HG03520 (cell line): ENCODE data around the gene ZFAND3.

ENCODE experiments used
- ATAC-seq: cut with Tn5 transposase; IDR thresholded peaks from one replicate; pipeline ENCODE4 v1.9.1; 2021; ENCODE audit warnings: mild to moderate bottlenecking, moderate library complexity; ENCODE audit not compliant: unreplicated experiment

The ZFAND3 gene

DNA sequence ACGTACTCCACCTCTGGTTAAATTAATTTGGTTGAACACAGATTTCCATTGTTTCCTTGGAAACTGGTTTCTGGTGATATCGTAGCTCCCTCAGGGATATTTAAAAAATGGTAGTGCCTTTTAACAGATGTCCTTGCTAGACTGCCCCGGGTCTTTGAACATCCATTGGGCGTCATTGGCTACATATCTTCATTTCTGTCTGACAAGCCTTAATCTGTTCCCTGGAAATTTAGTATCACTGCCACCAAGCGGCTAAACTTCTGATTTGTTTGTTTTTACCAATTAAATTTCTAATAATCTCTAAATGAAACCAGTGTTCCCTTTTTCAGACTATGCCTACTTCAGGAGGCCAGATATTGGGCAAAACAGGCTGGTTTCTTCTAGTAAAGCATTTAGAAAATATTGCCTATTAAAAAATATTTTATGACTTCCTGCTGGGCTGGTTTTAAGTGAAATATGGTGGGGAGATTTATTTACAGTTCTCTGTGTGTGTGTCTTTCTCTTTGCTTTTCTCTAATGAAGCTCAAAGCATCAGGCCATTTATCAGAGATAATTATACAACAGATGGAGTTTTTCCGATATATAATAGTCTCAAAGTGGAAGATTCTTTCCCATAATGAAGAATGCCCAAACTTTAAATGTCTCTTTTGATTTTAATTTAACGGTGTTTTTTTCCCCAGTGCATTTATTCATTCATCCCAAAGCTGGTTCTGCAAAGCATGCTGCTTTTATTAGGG is 249.5 kb downstream of the ZFAND3 start:
- ATAC-seq = no peak

DNA sequence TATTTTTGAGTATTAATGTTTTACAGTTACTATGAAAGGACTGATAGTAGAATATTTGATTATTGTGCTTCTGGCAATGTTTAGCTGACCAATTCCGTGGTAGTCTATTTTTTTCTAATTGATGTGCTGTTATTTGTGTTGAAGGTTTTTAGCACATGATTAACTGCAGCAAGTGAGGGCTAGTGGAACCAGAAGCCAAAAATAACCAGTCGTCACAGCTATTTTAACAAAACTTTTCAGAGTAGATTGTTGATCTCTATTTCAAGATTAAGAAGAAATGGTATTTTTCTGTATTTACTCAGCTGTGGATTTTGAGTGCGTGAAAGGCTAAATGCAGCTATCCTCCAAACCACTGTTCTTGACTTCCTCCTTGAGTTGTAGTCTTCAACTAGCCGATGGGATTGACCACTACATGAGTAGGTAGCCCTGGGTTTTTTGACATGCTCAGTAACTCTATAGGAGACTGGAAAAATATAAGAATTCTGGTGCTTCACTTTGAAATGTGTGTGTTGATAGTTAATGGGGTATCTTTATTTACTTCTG is 258.0 kb downstream of the ZFAND3 start:
- ATAC-seq = no peak

DNA sequence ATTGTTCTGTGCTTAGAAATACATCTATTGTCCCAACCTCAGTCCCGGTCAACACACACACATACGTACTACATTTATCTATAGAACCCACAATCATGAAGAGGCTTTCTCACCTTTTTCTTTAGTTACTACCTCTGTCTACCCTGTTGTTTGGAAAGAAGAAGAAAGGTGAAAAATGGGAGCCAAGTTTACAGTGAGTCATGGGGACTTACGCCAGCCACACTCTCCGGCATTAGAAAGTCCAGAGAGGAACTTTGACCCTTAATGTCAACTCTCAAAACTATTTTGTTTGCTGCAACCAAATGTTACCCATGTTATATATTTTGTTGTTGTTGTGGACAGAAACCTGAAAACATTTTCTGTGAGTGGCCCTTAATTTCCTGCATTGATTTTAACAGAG is 259.1 kb downstream of the ZFAND3 start:
- no peak for ATAC-seq

DNA sequence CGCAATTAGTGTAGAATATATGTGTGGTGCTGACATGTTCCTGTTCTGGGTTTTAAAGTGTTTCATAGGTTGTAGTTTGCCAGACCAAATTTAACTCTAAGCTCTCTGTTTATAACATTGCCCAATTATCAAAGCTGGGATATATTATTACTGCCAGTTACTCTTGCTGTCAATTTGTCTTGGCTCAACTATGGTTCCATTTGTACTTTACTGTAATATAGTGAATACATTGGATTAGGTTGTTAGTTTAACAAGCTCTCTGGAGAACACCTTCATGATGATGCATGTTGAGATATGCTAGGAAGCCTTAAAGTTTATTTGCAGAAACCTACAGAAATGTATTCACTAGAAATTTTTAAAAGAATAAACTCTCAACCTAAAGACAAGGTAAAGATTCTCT is 259.6 kb downstream of the ZFAND3 start:
- ATAC-seq = no peak

DNA sequence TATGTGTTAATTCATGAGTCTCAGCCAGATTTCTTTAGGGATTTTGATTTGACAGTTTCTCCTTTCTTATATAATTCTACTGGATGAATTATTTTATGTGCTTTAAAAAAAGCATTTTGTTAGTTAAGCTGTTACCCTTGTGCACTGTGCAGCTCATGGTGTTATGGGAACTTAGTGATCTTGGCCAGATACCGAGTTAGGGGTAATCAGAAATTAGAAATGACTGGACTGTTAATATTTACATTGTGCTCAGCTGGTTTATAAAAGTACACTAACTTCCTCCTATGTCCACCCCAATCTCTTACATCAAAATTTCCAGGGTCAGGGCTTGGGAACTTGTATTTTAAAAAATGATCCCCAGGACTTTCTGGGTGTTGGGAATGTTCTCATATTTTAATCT is 260.0 kb downstream of the ZFAND3 start:
- ATAC-seq = no peak

DNA sequence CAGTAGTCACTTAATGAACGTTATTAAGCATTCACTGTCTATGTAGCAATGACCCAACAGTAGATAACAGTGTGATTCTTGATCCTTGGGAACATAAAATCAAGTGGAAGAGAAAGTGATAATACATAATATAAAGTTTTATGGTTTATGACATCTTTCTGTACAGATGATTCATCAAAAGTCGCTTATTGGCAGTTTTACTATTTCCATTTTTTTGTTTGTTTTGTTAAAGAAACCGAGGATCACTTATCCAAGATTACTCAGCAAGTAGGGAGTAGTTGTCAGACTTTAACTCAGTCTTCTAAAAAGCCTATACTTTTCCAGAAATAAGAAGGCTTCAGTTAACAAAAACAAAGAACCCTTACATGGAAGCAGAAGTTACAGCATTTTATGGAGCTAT is 260.8 kb downstream of the ZFAND3 start:
- no peak for ATAC-seq

DNA sequence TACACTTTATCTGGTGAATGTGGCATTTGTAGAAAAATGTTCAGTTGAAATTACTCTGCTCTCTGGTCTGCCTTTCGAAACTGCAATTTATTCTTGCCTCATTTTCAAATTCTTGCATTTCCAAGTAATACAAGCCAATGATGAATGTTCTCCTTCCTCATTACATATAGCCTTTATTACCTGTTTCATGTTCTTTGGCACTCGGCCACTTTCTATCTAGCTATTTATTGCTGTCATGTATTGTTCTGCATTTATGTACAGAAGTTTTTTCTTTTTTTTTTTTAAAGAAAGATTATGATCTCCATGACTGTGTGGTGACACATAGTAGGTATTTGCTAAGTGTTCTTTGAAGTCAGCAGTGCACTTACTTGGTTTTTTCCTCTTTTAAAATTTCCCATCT is 261.4 kb downstream of the ZFAND3 start:
- no peak for ATAC-seq

DNA sequence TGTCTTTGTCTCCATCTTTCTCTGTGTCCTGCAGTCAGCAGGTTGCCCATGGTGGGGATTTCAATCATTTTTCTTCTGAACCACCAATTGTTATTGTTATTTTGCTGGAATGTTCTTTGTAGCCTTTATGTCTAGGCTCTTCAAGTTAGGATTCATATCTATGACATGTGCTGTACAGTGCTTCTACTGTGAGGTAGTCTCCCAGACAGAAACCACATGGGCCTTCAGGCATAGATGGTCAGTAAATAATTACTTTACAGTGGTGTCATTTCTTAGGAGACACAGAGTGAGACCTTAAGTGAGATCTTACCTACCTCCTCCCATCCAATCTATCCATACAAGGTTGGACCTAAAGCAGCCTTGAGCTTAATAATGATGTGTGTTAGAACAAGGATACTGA is 265.5 kb downstream of the ZFAND3 start:
- ATAC-seq = no peak

DNA sequence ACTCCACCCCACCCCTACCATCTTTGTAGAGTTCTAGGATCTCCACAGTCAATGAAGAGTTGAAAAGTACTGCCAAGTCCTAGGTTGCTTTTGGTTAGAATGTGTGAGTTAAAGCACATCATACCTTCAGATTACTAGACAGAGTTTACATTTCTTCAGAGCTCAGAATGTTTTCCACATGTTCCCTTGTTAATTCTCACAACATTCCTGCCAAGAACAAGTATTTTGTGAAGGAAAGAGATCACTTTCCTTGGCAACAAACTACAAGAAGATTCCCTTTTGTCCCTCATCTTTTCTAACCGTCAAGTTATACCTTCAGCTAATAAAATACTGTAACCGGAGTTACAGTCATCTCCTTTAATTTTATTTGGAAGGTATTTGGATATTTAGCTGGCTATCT is 266.8 kb downstream of the ZFAND3 start:
- no peak for ATAC-seq

DNA sequence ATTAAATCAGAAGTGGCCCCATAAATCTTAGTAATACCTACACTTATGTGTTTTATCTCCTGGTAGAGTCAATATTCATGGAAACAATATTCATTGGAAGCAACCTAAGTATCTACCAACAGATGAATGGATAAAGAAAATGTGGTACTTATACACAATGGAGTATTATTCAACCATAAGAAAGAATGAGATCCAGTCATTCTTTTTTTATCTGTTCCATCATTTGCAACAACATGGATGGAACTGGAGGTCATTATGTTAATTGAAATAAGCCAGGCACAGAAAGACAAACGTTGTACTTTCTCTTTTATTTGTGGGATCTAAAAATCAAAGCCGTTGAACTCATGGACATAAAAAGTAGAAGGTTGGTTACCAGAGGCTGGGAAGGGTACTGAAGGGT is 268.5 kb downstream of the ZFAND3 start:
- no peak for ATAC-seq

DNA sequence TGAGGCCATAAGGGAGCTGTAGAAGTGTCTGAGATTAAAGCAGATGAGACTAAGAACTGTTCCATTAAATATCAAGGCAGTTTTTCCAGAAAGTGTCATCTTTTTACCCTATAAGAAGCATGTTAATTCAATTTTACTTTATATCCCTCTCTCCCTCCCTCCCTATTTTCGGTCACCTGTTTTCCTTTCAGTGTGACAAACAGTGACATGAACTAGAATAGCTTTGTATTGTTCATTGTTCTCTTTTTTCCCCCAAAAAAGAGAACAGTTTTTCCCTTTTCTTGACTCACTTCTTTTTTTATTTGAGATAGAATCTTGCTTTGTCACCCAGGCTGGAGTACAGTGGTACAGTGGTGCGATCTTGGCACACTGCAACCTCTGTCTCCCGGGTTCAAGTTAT is 269.3 kb downstream of the ZFAND3 start:
- no peak for ATAC-seq

DNA sequence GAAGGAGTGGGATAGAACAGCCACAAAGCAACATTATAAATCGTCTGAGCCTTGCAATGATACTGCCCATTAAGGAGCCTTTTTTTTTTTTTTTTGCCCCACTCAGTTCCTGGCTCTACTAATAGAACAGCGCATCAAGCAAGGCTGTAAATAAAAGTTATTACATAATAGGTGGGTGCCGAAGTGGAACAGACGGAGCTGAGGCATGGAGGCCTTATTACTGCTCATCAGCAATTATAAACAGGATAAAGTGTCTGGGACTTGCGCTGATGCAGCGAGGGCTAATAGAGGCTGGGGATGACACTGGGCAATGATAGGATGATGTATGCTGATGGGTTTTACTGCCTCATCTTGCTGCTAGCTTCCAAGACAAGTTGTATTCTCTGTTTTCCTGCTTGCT is 272.1 kb downstream of the ZFAND3 start:
- ATAC-seq = no peak

DNA sequence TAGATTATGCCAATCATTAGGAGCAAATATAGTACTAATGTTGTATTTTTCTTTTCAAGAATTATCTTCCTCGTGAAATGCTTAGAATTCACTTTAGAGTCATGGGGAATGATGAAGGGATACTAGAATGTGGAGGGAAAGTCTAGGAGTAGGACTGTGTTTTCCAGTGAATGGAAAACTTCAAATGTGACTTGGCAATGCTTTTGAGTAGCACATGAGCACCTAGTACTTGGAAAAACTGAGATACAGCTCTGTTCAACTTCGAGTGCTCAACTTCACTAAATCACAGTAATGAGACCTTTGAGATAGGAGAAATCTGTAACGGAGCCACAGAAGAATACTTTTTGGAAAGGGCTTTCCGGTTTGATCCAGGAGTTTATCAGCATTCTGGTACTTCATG is 272.9 kb downstream of the ZFAND3 start:
- no peak for ATAC-seq

DNA sequence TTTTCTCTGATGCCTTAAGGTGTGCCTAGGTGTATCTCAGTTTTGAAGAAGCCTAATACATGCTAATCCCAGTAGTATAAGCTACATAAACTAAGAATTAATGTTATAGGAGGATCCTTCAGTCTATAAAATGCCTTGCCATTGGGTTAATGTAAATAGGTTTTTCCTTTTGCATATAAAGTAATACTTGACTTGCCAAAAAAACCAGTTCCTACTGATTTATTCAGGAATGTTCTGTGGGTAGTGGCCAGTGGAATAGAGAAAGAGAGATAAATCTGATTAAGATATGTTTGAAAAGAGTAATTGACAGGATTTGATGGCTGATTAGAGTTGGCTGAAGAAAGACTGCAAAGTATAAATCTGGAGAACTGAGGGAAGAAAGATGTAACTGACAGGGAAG is 273.4 kb downstream of the ZFAND3 start:
- ATAC-seq = no peak

DNA sequence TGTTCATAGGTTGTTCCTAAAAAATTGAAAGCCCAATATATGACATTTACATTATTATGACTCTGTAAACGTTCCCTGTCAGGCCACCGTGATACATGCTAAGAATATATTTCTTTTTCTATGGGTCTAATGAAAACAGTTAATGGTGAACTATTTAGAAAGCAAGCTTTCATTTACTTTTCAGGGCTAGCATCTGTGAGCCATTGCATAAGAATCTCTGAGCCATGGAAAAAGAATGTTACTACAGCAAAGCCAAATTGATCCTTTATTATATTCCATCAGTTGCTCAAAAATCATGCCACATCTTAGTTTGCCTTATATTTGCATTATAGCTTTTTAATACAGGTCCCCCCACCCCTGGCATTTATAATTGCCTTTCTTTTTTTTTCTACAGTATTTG is 275.5 kb downstream of the ZFAND3 start:
- ATAC-seq = no peak

DNA sequence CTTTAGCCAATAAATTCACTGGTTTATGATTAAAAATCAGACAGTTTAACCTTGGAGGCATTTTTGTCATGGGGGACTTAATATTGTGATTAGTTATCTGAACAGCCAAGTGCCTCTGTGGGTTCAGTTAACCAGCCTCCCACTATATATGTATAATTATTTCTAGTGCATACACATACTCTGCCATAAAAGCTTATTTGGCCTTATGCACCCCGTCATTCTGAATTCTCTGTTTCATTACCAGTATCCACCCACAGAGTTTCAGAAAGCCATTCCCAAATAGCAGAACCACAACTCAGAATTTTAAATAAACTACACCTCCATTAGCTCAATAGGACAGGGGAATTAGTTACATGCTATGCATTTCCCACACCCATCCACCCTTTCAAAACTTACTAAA is 279.7 kb downstream of the ZFAND3 start:
- no peak for ATAC-seq

DNA sequence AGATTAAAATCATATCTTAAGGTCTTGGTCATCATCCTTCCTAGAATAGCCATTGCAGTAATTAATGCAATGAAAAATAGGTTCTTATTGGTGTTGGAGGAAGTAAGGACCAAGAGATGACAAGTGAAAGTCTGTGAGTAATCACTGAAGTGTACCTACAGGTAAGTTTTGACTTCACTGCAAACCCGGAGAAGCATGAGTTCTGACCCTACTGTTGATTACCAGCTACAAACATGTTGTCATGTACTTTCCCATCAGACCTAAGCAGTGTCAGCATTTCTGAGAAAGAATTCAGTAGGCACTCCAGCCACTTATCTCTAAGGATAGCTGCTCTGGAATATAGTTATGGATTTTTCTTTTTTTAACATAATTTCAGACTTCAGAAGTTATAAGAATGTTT is 280.9 kb downstream of the ZFAND3 start:
- ATAC-seq = no peak

DNA sequence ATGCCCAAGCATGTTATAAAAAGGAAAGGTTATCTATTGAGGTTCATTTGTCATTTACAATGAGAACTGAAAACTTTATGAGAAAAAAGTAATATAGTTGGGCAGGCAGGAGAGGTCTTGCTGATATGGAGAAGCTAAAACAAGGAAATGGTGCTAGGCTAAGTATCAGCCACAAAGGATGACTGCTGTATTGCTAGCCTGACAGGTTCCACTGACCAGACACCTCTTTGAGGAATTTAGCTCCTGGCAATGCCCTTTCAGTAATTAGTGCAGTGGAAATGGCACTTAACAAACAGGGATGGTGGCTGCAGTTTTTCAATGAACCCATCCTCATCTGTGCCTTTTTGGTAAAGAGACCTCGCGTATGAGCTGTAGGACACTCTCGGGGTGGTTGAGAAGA is 284.4 kb downstream of the ZFAND3 start:
- ATAC-seq = no peak

DNA sequence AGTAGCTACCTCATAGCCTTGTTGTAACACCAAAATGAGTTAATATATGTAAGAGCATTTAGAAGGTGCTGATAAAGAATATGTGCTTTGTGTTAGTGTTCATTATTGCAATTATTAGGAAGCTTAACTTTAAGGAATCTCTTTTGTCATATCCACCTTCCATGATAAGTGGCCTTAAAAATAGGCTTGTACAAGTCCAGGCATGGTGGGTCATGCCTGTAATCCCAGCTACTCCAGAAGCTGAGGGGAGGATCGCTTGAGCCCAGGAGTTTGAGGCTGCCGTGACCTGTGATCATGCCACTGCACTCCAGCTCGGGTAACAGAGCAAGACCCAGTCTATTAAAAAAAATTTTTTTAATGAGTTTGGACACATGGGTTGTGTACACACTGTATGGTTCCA is 285.5 kb downstream of the ZFAND3 start:
- ATAC-seq = no peak

DNA sequence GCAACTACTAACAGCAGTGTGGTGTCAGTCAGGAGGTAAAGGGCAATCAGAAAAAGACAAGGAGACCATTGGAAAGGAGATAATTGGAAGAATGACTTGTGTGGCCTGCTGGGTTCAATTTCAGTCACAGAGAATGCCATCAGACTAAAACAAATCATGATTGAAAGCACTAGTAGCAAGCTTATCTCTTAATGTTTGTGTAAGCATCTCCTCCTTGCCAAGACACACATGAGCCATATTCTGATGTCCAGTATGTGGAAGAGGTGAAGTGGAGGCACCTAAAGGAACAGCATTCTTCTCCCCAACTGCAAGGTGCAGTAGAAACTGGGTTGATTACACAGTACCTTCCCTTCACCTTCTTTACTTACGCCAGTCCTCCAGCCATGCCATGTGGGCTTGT is 287.5 kb downstream of the ZFAND3 start:
- no peak for ATAC-seq

DNA sequence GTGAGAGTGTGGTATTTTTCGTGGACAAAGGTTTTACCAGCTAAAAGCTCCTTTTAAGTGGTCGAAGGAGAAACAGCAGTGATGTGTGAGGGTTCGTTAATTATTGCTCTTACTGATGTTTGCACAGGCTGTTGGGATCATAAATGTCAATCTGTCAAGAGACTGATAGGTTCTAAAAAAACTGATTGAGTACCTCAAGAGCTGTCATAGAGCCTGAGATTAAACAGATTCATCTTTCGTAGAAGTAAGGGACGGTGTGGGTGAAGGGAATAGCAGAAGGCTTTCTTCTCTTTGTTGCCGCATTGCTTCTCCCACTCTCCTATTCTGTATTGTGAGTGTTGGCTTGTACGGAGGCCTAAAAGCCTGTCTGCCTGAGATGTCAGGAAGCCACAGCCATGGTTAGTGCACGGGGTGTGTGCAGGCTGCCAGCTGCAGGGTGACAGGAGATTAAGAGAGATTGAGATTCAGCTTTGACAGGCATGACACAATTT is 291.0 kb downstream of the ZFAND3 start:
- ATAC-seq = no peak

DNA sequence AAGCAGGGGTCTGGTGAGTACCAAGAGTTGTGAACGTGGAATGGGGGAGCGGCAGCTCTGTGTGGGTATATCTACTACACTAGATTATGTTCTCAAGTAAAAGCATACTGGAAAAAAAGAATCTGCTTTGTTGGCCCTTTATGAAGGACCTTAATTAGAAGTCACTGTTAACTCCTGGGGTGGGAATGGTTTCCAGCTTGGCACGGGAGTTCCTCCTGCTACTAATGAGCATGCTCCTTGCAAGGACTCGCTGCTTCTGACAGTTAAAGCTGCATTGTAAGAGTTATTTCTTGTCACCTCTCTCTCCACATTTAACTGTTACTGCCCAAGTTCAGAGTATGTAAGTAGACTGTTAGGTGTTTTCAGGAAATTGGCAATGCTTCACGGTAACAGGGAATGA is 292.7 kb downstream of the ZFAND3 start:
- ATAC-seq = no peak
